Astrocyte of the cerebellum (primary cell): ENCODE measurements around the gene CDR2.
"Not testable (repeated sequence)": the region's sequence is repeated elsewhere in the genome, so short reads cannot be mapped to it uniquely, and the experiment has no call there.

Experiments used
- DNase-seq: peaks from one replicate; pipeline ENCODE4 v3.0.0-alpha.2; 2011; ENCODE audit warnings: low read depth
- H3K4me3 ChIP-seq: 2 replicates; pipeline ENCODE4 v1.5.1; 2011; ENCODE audit warnings: mild to moderate bottlenecking, low read depth, low read length, moderate library complexity
- CTCF ChIP-seq: IDR thresholded peaks from 2 replicates; pipeline ENCODE4 v1.5.1; 2012; ENCODE audit warnings: low read length, low read depth, moderate library complexity, mild to moderate bottlenecking; ENCODE audit errors: missing control alignments
- in situ Hi-C: cut with HindIII; loops from 2 replicates; pipeline ENCODE4 v1.10.0; 2017; ENCODE audit warnings: low sequenced_read_pairs

Gene CDR2

GRCh38 chr16:22370038-22370820 lies 4.2 kb downstream of the CDR2 start:
- H3K4me3 ChIP-seq, result no peak overlapping the region
- no peak for TF ChIP-seq CTCF
- no peak for DNase-seq
- in situ Hi-C loops, result no loop called here

DNA sequence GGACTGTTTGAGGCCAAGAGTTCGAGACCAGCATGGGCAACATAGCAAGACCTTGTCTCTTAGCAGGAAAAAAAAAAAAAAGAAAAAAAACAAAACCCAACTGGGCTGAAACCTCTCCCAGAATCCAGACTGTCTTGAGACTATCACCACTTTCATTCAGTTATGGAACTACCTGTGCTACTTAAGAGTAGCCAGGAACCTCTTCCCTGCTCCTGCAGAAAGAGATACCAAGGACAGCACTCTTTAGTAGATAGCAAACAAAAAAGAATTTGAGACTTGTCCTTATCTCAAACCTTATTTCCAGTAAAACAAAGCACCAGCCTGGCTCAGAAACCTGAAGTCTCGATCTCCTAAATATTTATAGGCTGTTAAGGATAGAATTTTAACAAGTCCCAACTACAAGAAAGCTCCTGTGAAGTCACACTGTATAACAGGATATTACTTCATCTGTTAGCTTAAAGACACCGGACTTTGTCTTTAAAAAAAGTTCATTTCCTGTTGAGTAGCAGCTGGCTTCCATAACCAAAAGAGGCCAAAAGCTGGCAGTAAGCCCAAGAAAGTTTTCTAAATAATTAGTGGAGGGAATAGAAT lies 5.1 kb downstream of the CDR2 start:
- DNase-seq, result no peak
- no peak for TF ChIP-seq CTCF
- in situ Hi-C loops, result no loop called here
- H3K4me3 ChIP-seq, result no peak overlapping the region

GRCh38 chr16:22368200-22368826 lies 6.1 kb downstream of the CDR2 start:
- in situ Hi-C loops, DNase-seq, H3K4me3 ChIP-seq: not testable (repeated sequence)

DNA sequence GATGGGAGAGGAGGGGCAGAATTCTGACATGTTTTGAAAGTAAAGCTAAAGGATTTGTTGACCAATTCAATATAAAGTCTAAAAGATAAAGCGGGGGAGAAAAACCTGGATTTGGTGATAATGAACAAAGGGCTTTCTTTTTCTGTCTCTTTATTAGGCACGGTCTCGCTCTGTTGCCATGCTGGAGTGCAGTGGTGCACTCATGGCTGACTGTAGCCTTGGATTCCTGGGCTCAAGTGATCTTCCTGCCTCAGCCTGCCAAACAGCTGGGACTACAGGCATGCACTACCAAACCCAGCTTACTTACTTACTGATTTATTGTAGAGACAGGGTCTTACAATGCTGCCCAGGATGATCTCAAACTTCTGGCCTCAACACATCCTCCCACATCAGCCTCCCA lies 7.5 kb downstream of the CDR2 start:
- in situ Hi-C loops, result no loop called here
- no peak for DNase-seq
- no peak for TF ChIP-seq CTCF
- no peak overlapping the region for H3K4me3 ChIP-seq

DNA sequence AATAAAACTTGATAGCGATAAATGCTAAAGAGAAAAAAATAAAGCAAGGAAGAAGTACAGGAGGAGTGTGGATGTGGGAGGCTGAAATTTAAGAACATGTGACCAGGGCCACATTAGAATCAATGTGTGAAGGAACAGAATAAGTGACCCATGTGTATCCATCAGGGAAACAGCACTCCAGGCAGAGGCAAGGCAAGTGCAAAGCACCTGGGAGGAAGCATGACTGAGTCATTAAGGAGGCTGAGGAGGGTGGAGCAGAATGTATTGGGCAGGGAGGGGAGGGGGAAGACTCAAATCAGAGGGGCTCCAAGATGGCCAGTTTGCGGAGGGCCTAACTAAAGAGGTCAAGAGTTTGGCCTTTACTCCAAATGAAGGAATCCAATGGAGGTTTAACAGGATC lies 8.0 kb downstream of the CDR2 start:
- TF ChIP-seq CTCF, result no peak
- H3K4me3 ChIP-seq, result no peak overlapping the region
- in situ Hi-C loops, result no loop called here
- no peak for DNase-seq

GRCh38 chr16:22364241-22364640 lies 10.2 kb downstream of the CDR2 start:
- in situ Hi-C loops, result no loop called here
- no peak for TF ChIP-seq CTCF
- H3K4me3 ChIP-seq, result no peak overlapping the region
- no peak for DNase-seq

DNA sequence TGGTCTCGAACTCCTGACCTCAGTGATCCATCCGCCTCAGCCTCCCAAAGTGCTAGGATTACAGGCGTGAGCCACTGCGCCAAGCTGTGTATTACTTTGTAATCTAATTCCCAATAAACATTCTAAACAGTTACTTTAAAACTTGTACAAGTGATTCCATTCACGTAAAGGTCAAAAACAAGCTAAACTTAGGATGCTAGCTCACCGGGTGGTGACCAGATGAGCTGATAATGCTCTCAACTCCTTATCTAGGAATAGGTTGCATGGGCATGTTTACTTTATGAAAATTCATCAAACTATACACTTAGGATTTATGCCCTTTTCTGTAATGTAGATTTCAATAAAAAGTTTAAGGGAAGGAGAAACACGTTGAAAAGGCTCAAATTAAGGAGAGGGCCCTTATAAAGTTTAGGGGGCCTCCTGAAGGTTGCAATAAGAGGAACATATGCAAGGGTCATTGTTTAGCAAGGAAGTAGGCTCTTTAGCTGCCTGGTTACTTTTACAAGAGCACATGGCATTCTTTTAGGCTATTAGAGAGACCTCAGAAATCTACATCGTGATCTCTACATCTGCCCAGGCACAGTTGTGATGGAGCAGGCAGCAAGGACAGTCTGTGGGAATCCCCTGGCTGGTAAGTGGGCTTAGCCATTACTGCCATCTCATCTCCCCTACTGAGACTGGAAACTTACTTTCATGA lies 13.3 kb downstream of the CDR2 start:
- DNase-seq, result no peak
- no peak for TF ChIP-seq CTCF
- in situ Hi-C loops, result no loop called here
- no peak overlapping the region for H3K4me3 ChIP-seq
